ENCODE results near the gene NOP16. TPM values are rescaled to one million over a fixed set of nuclear protein-coding genes. Genes with fewer than 3 reads are reported as not detected.

The NOP16 gene
- total and polyA plus RNA-seq, 2 experiments from 2014 or later, result 15.2 to 68.7 TPM

DNA sequence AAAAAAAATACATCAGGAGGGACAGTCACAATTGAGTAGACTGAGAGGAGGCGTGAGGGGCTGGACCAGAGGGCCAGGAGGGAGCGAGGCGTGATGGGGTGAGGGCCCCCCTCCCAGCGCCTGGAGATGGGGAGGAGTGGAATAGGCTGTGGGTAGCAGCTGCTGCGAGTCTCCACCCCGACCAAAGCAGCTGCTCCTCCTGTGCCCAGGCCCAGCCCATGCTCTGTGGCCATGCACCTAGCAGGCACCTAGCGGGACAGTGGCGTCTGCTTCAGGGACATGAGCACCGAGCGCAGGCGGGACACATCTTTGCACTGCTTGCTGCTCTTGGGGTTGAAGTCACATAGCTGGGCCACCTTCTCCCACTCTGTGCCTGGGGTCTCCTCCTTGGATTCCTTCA, 4.1 kb upstream of the NOP16 start:
- 91 to 93% methylated on average over 11 of the region's 11 CpGs for WGBS, 2 experiments (ENCODE audit: low coverage in 1 of 2, low lambda C conversion rate in 2 of 2, missing lambda C conversion rate in 2 of 2)
- 0 out of 2 replicates have a peak, but pooled peaks cover 3% of the 10 kb centered on the region for H3K36me3 ChIP-seq (ENCODE audit: low read depth)
- in situ Hi-C loops (cut with MboI), result no loop called here

DNA sequence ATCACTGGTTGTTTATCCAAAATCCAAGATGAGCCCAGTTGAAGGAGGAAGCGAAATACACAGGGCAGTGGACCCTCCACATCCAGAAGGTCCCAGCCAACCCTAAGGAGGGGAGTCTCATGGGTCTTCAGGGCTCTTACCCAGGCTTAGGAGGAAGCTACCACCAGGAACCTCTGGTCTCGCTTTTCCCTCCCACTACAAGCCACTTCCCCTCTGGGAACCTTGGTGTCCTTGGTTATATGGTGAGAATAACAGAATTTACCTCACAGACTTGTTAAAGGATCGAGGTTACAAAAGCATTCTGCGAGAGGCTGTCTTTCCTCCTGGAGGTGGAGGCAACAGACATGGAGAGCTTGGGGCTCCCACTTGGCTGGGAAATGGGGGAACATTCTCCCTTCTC, 3.6 kb upstream of the NOP16 start:
- no peaks in the 10 kb centered on the region for H4K20me1 ChIP-seq (ENCODE audit: insufficient read depth)
- H3F3A ChIP-seq (ENCODE audit: insufficient read depth), result peaks cover 13% of the 10 kb centered on the region
- H3K27ac ChIP-seq, result no peak overlapping the region
- 0 out of 2 replicates have a peak, but pooled peaks cover 3% of the 10 kb centered on the region for H3K36me3 ChIP-seq (ENCODE audit: low read depth)
- DNase-seq, result no peak
- 83 to 85% methylated on average over 4 of the region's 4 CpGs for WGBS, 2 experiments (ENCODE audit: low coverage in 1 of 2, low lambda C conversion rate in 2 of 2, missing lambda C conversion rate in 2 of 2)
- in situ Hi-C loops (cut with MboI), result no loop called here
- no peaks in the 10 kb centered on the region for H3K27me3 ChIP-seq (replicated peaks; ENCODE audit: insufficient read depth)
- no peak overlapping the region for H2AFZ ChIP-seq
- H3K4me2 ChIP-seq (ENCODE audit: unreplicated experiment), result no peak overlapping the region
- peaks cover 9% of the 10 kb centered on the region; the same call in 1 of the 2 replicates for H3K4me1 ChIP-seq (ENCODE audit: insufficient read depth)
- H3K9ac ChIP-seq, result no peak overlapping the region
- H3K9me3 ChIP-seq (ENCODE audit: low read depth), result no peaks in the 10 kb centered on the region
- peaks cover 30% of the 10 kb centered on the region for H3K79me2 ChIP-seq (ENCODE audit: insufficient read depth)
- no peak for TF ChIP-seq EZH2phosphoT487 (IDR thresholded peaks at IDR 0.05; ENCODE audit: insufficient read depth, low read depth)
- TF ChIP-seq EZH2 (IDR thresholded peaks at IDR 0.05; ENCODE audit: insufficient read depth, poor library complexity, severe bottlenecking), result no peak
- H3K4me3 ChIP-seq, result no peak overlapping the region
- H3K9me2 ChIP-seq (ENCODE audit: insufficient read depth), result no peaks in the 10 kb centered on the region

More for the DNA sequence above, 4.1 kb upstream of the NOP16 start:
- Histone ChIP-seq H3K9me3 (ENCODE audit: low read depth) (no peaks in the 10 kb centered on the region), H2AFZ (no peak overlapping the region), H3K9me2 (ENCODE audit: insufficient read depth) (no peaks in the 10 kb centered on the region), H3K79me2 (ENCODE audit: insufficient read depth) (peaks cover 24% of the 10 kb centered on the region), H3K4me3 (no peak overlapping the region), H3K27ac (no peak overlapping the region), H3K9ac (no peak overlapping the region), H3K27me3 (replicated peaks; ENCODE audit: insufficient read depth) (no peaks in the 10 kb centered on the region), H3F3A (ENCODE audit: insufficient read depth) (peaks cover 13% of the 10 kb centered on the region), H4K20me1 (ENCODE audit: insufficient read depth) (no peaks in the 10 kb centered on the region), H3K4me1 (ENCODE audit: insufficient read depth) (peaks cover 5% of the 10 kb centered on the region; the same call in 1 of the 2 replicates), H3K4me2 (ENCODE audit: unreplicated experiment) (no peak overlapping the region)
- TF ChIP-seq EZH2phosphoT487 (IDR thresholded peaks at IDR 0.05; ENCODE audit: insufficient read depth, low read depth) (no peak), EZH2 (IDR thresholded peaks at IDR 0.05; ENCODE audit: insufficient read depth, poor library complexity, severe bottlenecking) (no peak)
- DNase-seq, result no peak

DNA sequence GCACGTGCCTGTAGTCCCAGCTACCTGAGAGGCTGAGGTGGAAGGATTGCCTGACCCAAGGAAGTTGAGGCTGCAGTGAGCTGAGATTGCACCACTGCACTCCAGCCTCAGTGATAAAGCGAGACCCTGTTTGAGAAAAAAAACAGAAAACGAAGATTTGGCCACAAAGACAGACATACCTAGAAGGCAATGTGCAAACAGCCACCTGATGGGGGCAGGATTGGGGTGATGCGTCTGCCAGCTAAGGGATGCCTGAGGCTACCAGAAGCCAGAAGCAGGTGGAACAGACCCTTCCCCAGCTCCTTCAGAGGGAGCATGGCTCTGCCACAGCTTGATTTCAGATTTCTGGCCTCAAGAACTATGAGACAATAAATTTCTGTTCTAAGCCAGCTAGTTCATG, 3.1 kb upstream of the NOP16 start:
- Histone ChIP-seq H3F3A (ENCODE audit: insufficient read depth) (peaks cover 13% of the 10 kb centered on the region), H3K27ac (no peak overlapping the region), H3K9ac (no peak overlapping the region), H3K9me2 (ENCODE audit: insufficient read depth) (no peaks in the 10 kb centered on the region), H3K79me2 (ENCODE audit: insufficient read depth) (peaks cover 35% of the 10 kb centered on the region), H2AFZ (no peak overlapping the region), H3K27me3 (replicated peaks; ENCODE audit: insufficient read depth) (no peaks in the 10 kb centered on the region), H3K4me3 (no peak overlapping the region), H3K4me1 (ENCODE audit: insufficient read depth) (peaks cover 14% of the 10 kb centered on the region; the same call in 1 of the 2 replicates), H3K9me3 (ENCODE audit: low read depth) (no peaks in the 10 kb centered on the region), H4K20me1 (ENCODE audit: insufficient read depth) (no peaks in the 10 kb centered on the region), H3K4me2 (ENCODE audit: unreplicated experiment) (no peak overlapping the region), H3K36me3 (ENCODE audit: low read depth) (0 out of 2 replicates have a peak, but pooled peaks cover 3% of the 10 kb centered on the region)
- 94 to 97% methylated on average over 4 of the region's 4 CpGs for whole genome bisulfite sequencing, 2 experiments (ENCODE audit: low coverage in 1 of 2, low lambda C conversion rate in 2 of 2, missing lambda C conversion rate in 2 of 2)
- DNase-seq, result no peak
- TF ChIP-seq EZH2phosphoT487 (IDR thresholded peaks at IDR 0.05; ENCODE audit: insufficient read depth, low read depth) (no peak), EZH2 (IDR thresholded peaks at IDR 0.05; ENCODE audit: insufficient read depth, poor library complexity, severe bottlenecking) (no peak)
- in situ Hi-C loops (cut with MboI), result no loop called here

GRCh38 chr5:176389135-176390123, 1.0 kb upstream of the NOP16 start:
- peak overlapping the region; percentile 96 for H3K9ac ChIP-seq
- peaks cover 54% of the 10 kb centered on the region for H3K79me2 ChIP-seq (ENCODE audit: insufficient read depth)
- peak overlapping the region; percentile 93 for H3K27ac ChIP-seq
- H3K4me3 ChIP-seq, result peak overlapping the region; percentile 100
- no peaks in the 10 kb centered on the region for H3K9me3 ChIP-seq (ENCODE audit: low read depth)
- peaks cover 20% of the 10 kb centered on the region; the same call in 1 of the 2 replicates for H3K4me1 ChIP-seq (ENCODE audit: insufficient read depth)
- H2AFZ ChIP-seq, result peak overlapping the region; percentile 99
- TF ChIP-seq EZH2 (IDR thresholded peaks at IDR 0.05; ENCODE audit: insufficient read depth, poor library complexity, severe bottlenecking), result no peak
- TF ChIP-seq EZH2phosphoT487 (IDR thresholded peaks at IDR 0.05; ENCODE audit: insufficient read depth, low read depth), result no peak
- peak overlapping the region; percentile 90 for H3K4me2 ChIP-seq (ENCODE audit: unreplicated experiment)
- H3K36me3 ChIP-seq (ENCODE audit: low read depth), result peaks cover 13% of the 10 kb centered on the region; the same call in 1 of the 2 replicates
- H4K20me1 ChIP-seq (ENCODE audit: insufficient read depth), result no peaks in the 10 kb centered on the region
- H3K27me3 ChIP-seq (replicated peaks; ENCODE audit: insufficient read depth), result no peaks in the 10 kb centered on the region
- no peaks in the 10 kb centered on the region for H3K9me2 ChIP-seq (ENCODE audit: insufficient read depth)
- no peak for DNase-seq
- in situ Hi-C loops (cut with MboI), result no loop called here
- 30% methylated on average over 39 to 41 of the region's 41 CpGs for WGBS, 2 experiments (ENCODE audit: low coverage in 1 of 2, low lambda C conversion rate in 2 of 2, missing lambda C conversion rate in 2 of 2)
- H3F3A ChIP-seq (ENCODE audit: insufficient read depth), result peaks cover 13% of the 10 kb centered on the region

Data from GM23248 (cell line).